Smooth muscle cell (in vitro differentiated cells): ENCODE data around the gene BCKDHB. TPM values are rescaled to one million over a fixed set of nuclear protein-coding genes. Genes with fewer than 3 reads are reported as not detected.

Experiments used
- DNase-seq: peaks from one replicate; lab custom pipeline; 2025; ENCODE audit not compliant: unreplicated experiment; lab: John Stamatoyannopoulos, UW
- H2AFZ ChIP-seq: fragments of 200-600 bp; sonication (generic); 2 replicates; pipeline ENCODE4 v1.6.0; 2016; ENCODE audit warnings: antibody characterized with exemption, low read depth, mild to moderate bottlenecking
- H3F3A ChIP-seq: fragments of 200-600 bp; sonication (generic); 2 replicates; pipeline ENCODE4 v1.6.0; 2017; ENCODE audit warnings: antibody characterized with exemption, low read depth
- H3K27ac ChIP-seq: fragments of 200-600 bp; sonication (generic); 2 replicates; pipeline ENCODE4 v1.5.1; 2016; ENCODE audit warnings: low read depth, mild to moderate bottlenecking
- H3K27me3 ChIP-seq: fragments of 200-600 bp; sonication (generic); 2 replicates; pipeline ENCODE4 v1.6.1; 2016; ENCODE audit warnings: low read depth, mild to moderate bottlenecking
- H3K36me3 ChIP-seq: fragments of 200-600 bp; sonication (generic); 2 replicates; pipeline ENCODE4 v1.5.1; 2016; ENCODE audit warnings: low read depth
- H3K4me1 ChIP-seq: fragments of 200-600 bp; sonication (generic); 2 replicates; pipeline ENCODE4 v1.5.1; 2016; ENCODE audit warnings: low read depth
- H3K4me2 ChIP-seq: fragments of 200-600 bp; sonication (generic); 2 replicates; pipeline ENCODE4 v1.6.0; 2016; ENCODE audit warnings: mild to moderate bottlenecking
- H3K4me3 ChIP-seq: fragments of 200-600 bp; sonication (generic); 2 replicates; pipeline ENCODE4 v1.5.1; 2016; ENCODE audit warnings: mild to moderate bottlenecking
- H3K79me2 ChIP-seq: fragments of 200-600 bp; sonication (generic); 2 replicates; pipeline ENCODE4 v1.6.0; 2016; ENCODE audit warnings: low read depth, mild to moderate bottlenecking
- H3K9ac ChIP-seq: fragments of 200-600 bp; sonication (generic); 2 replicates; pipeline ENCODE4 v1.6.0; 2016; ENCODE audit warnings: low read depth
- H3K9me3 ChIP-seq: fragments of 200-600 bp; sonication (generic); replicated peaks from 2 replicates; pipeline ENCODE4 v1.5.1; 2016; ENCODE audit warnings: low read depth
- H4K20me1 ChIP-seq: fragments of 200-600 bp; sonication (generic); 2 replicates; pipeline ENCODE4 v1.6.0; 2016; ENCODE audit warnings: low read depth
- CTCF ChIP-seq: fragments of 200-600 bp; sonication (generic); IDR thresholded peaks from 2 replicates; pipeline ENCODE4 v1.5.1; 2017; ENCODE audit warnings: borderline replicate concordance, mild to moderate bottlenecking, antibody characterized with exemption; ENCODE audit not compliant: insufficient read depth, poor library complexity, severe bottlenecking
- WGBS: methylation state at CpG from one replicate; pipeline ENCODE4 v1.1.7; 2016; ENCODE audit warnings: low lambda C conversion rate; 5-methylcytosine and 5-hydroxymethylcytosine counted together
- polyA plus RNA-seq: library from polyadenylated mRNA; unstranded; fragments of >200 nt; fragmentation: Nextera tagmentation; extraction: Ambion mirVana; gene quantifications from 2 replicates; pipeline ENCODE4 v1.2.1, GENCODE V29; 2016
- total RNA-seq: library from RNA; depleted of rRNA; stranded (reverse); fragments of >200 nt; gene quantifications from 2 replicates; pipeline ENCODE4 v1.2.3, GENCODE V29; 2014

BCKDHB gene
- total and polyA plus RNA-seq, 2 experiments from 2014 or later: 10.2 to 19.7 TPM

DNA sequence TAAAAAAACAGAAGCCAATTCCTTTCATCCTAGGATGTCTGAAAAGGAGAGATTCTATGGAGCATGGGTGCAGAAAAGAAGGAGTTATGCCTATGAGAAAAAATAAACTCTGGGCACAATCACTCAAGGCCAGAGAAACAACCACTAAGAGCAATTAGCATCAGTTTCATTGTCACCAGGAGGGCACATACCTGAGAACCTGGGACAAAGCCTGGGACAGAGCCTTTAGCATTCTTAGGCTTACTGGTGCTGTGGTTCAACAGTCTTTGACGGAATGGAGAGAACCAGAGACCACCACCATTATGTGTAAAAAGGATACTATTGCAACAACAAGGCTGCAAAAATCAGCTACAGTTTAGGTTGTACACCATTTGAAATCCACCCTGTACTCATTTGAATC is 29.4 kb upstream of the BCKDHB start:
- H3K27ac ChIP-seq: no peak overlapping the region
- no peak overlapping the region for H2AFZ ChIP-seq
- no peaks in the 10 kb centered on the region for H3K4me1 ChIP-seq
- no peaks in the 10 kb centered on the region for H3F3A ChIP-seq
- H3K79me2 ChIP-seq: no peaks in the 10 kb centered on the region
- H3K4me2 ChIP-seq: no peak overlapping the region
- no peaks in the 10 kb centered on the region for H3K36me3 ChIP-seq
- WGBS: 90% methylated on average over 1 of the region's 1 CpG
- DNase-seq: no peak
- no peak for TF ChIP-seq CTCF
- no peak overlapping the region for H3K4me3 ChIP-seq
- H3K27me3 ChIP-seq: no peaks in the 10 kb centered on the region
- H3K9ac ChIP-seq: no peak overlapping the region
- no peaks in the 10 kb centered on the region for H3K9me3 ChIP-seq
- no peaks in the 10 kb centered on the region for H4K20me1 ChIP-seq

DNA sequence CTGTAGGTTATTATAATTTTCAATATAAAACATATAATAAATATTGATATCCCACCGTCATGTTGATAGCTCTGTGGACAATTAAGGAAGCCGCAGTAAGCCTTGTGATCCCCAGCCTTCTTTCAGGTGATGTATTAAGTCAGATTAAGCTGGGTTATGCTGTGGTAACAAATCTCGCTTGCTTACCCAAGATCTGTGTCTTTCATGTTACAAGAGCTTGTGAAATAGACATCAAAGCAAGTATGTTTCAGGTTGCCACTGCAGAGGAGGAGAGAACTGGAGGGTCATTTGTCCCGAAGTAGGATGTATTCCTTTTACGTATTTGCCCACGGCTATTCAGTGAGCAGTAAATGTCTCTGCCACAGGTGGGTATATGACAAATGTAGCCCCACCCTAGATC is 17.8 kb upstream of the BCKDHB start:
- Histone ChIP-seq H3K79me2 (no peaks in the 10 kb centered on the region), H3K4me3 (no peak overlapping the region), H3K9ac (no peak overlapping the region), H3K27ac (no peak overlapping the region), H3F3A (no peaks in the 10 kb centered on the region), H2AFZ (no peak overlapping the region), H3K4me1 (no peaks in the 10 kb centered on the region), H3K36me3 (no peaks in the 10 kb centered on the region), H3K27me3 (no peaks in the 10 kb centered on the region), H3K9me3 (no peaks in the 10 kb centered on the region), H4K20me1 (no peaks in the 10 kb centered on the region), H3K4me2 (no peak overlapping the region)
- WGBS: 94% methylated on average over 6 of the region's 6 CpGs
- no peak for TF ChIP-seq CTCF
- DNase-seq: no peak

GRCh38 chr6:80091506-80091905 is 15.0 kb upstream of the BCKDHB start:
- DNase-seq: no peak
- Histone ChIP-seq H3F3A (no peaks in the 10 kb centered on the region), H3K79me2 (no peaks in the 10 kb centered on the region), H3K4me3 (no peak overlapping the region), H3K27me3 (peaks cover under 1% of the 10 kb centered on the region), H3K9ac (no peak overlapping the region), H3K4me2 (no peak overlapping the region), H2AFZ (no peak overlapping the region), H3K27ac (no peak overlapping the region), H3K4me1 (no peaks in the 10 kb centered on the region), H4K20me1 (no peaks in the 10 kb centered on the region), H3K36me3 (no peaks in the 10 kb centered on the region), H3K9me3 (no peaks in the 10 kb centered on the region)
- TF ChIP-seq CTCF: no peak

DNA sequence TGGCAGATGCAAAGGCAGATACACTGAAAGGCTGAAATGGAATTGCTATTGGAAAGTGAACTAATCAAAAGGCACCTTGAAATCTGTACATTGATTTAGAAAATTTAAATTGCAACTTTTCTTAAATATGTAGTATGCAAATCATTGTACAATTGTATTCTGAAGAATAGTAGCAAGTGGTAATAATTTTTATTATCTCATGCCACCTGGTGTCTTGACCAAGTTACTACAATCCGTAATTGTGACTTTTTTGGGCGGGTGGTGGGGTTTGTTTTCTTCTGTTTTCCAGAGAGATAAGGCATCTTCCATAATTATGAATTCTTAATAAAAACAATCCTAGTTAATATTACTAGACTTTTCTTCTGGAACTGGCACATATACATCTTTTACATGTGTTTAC is 12.5 kb upstream of the BCKDHB start:
- TF ChIP-seq CTCF: peak; percentile 54
- Histone ChIP-seq H3K27me3 (peaks cover 4% of the 10 kb centered on the region), H3K36me3 (no peaks in the 10 kb centered on the region), H2AFZ (no peak overlapping the region), H3K4me3 (no peak overlapping the region), H4K20me1 (no peaks in the 10 kb centered on the region), H3K9ac (no peak overlapping the region), H3K79me2 (no peaks in the 10 kb centered on the region), H3K4me2 (no peak overlapping the region), H3F3A (no peaks in the 10 kb centered on the region), H3K27ac (no peak overlapping the region), H3K4me1 (no peaks in the 10 kb centered on the region), H3K9me3 (no peaks in the 10 kb centered on the region)
- no peak for DNase-seq
- WGBS: 4% methylated on average over 2 of the region's 2 CpGs
